ENCODE data around the gene ARHGAP23. TPM values are rescaled to one million over a fixed set of nuclear protein-coding genes. Genes with fewer than 3 reads are reported as not detected.
A peak's percentile ranks its signal among the peaks of the same experiment; 100 is the strongest.
"Not testable (repeated sequence)": the region's sequence is repeated elsewhere in the genome, so short reads cannot be mapped to it uniquely, and the experiment has no call there.

Gene ARHGAP23
- total RNA-seq, 1 experiment from 2014 or later = 97.9 TPM

DNA sequence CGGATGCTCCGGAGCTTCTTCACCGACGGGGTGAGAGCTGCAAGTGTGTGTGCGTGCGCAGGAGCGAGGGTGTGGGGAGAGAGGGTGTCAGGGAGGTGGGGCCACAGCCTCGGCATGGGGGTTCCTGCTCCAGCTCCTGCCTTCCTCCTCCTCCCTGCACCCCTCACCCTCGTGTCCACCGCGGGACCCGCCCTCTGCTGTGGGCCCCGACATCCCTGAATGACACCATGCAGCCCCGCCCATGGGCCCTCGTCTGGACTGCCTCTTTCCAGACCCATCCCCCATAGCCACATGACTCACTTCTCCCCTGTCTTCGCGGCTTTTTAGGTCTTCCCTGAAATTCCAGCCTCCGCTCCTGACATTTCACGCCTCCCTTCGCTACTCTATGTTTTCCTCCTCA lies 41.6 kb downstream of the ARHGAP23 start:
- no peaks in the 10 kb centered on the region for H3K27me3 ChIP-seq (ENCODE audit: insufficient read depth, low read length)
- H2AFZ ChIP-seq (ENCODE audit: low read length) = no peak overlapping the region
- H3K4me2 ChIP-seq (ENCODE audit: insufficient read depth, insufficient read length, low read length) = no peak overlapping the region
- H2BK15ac ChIP-seq (ENCODE audit: low read depth, low read length) = no peak overlapping the region
- peaks cover 32 to 67% (median 35%) of the 10 kb centered on the region in 3 experiments; a peak in 6 of 7 replicates for H3K36me3 Mint-ChIP-seq (ENCODE audit: insufficient read depth in 1 of 3, low read depth in 3 of 3)
- H2BK20ac ChIP-seq (ENCODE audit: low read depth, low read length, poor library complexity, severe bottlenecking) = no peak overlapping the region
- H3K27ac ChIP-seq (ENCODE audit: insufficient read length, low read depth, low read length) = no peak overlapping the region
- no peak overlapping the region for H2BK120ac ChIP-seq (ENCODE audit: low read depth, low read length, poor library complexity, severe bottlenecking)
- H3K27ac Mint-ChIP-seq = peak overlapping the region in 2 of 3 experiments; percentile 11 to 29; a peak in 3 of 7 replicates
- H4K8ac ChIP-seq (replicated peaks; ENCODE audit: insufficient read length, low read depth, low read length) = no peak overlapping the region
- H4K20me1 ChIP-seq (ENCODE audit: control insufficient read depth, insufficient read depth, insufficient read length) = no peaks in the 10 kb centered on the region
- no peak overlapping the region for H3T11ph ChIP-seq (ENCODE audit: low read length)
- H2BK5ac ChIP-seq (ENCODE audit: insufficient read length, low read length) = no peak overlapping the region
- no peaks in the 10 kb centered on the region for H3K4me1 ChIP-seq (ENCODE audit: insufficient read depth, low read length)
- H3K9me3 ChIP-seq (ENCODE audit: control insufficient read depth, low read depth, low read length) = no peaks in the 10 kb centered on the region
- no peaks in the 10 kb centered on the region for H3K79me1 ChIP-seq (ENCODE audit: insufficient read depth, low read depth, low read length, poor library complexity, severe bottlenecking)
- H3K56ac ChIP-seq (ENCODE audit: insufficient read length, low read depth, low read length) = no peak overlapping the region
- H3K23me2 ChIP-seq (ENCODE audit: insufficient read length, low read depth, low read length, poor library complexity, severe bottlenecking) = no peaks in the 10 kb centered on the region
- H3K18ac ChIP-seq (ENCODE audit: insufficient read length, low read depth, low read length) = no peak overlapping the region
- no peak for DNase-seq
- no peak overlapping the region; a peak in 1 of 5 replicates for H3K4me3 Mint-ChIP-seq
- H3K23ac ChIP-seq (ENCODE audit: insufficient read length, low read depth, low read length) = no peak overlapping the region
- H3K9ac ChIP-seq (ENCODE audit: extremely low read depth, insufficient read length, low read length) = no peak overlapping the region
- TF ChIP-seq, protein P1, sequence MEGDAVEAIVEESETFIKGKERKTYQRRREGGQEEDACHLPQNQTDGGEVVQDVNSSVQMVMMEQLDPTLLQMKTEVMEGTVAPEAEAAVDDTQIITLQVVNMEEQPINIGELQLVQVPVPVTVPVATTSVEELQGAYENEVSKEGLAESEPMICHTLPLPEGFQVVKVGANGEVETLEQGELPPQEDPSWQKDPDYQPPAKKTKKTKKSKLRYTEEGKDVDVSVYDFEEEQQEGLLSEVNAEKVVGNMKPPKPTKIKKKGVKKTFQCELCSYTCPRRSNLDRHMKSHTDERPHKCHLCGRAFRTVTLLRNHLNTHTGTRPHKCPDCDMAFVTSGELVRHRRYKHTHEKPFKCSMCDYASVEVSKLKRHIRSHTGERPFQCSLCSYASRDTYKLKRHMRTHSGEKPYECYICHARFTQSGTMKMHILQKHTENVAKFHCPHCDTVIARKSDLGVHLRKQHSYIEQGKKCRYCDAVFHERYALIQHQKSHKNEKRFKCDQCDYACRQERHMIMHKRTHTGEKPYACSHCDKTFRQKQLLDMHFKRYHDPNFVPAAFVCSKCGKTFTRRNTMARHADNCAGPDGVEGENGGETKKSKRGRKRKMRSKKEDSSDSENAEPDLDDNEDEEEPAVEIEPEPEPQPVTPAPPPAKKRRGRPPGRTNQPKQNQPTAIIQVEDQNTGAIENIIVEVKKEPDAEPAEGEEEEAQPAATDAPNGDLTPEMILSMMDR (conservative IDR thresholded peaks at IDR 0.05) = no peak
- H4K91ac ChIP-seq (ENCODE audit: insufficient read length, low read depth, low read length) = no peak overlapping the region
- no peak overlapping the region for H3K4ac ChIP-seq (ENCODE audit: low read depth, low read length)
- peaks cover 4 to 17% of the 10 kb centered on the region in 2 experiments for H3K4me1 Mint-ChIP-seq
- H2AK5ac ChIP-seq (ENCODE audit: insufficient read length, low read length) = no peak overlapping the region
- H2BK12ac ChIP-seq (ENCODE audit: insufficient read length, low read depth, low read length) = no peak overlapping the region
- H4K5ac ChIP-seq (ENCODE audit: insufficient read length, low read depth, low read length) = no peak overlapping the region
- peaks cover 3% of the 10 kb centered on the region; the same call in 1 of the 2 replicates for H3K79me2 ChIP-seq (ENCODE audit: insufficient read depth, low read length)
- no CpG with 5 or more reads among the region's 20 CpGs for WGBS (ENCODE audit: extremely low coverage, insufficient read length, low lambda C conversion rate)
- H3K9me3 Mint-ChIP-seq = no peaks in the 10 kb centered on the region; a peak in 1 of 5 replicates
- no peak overlapping the region for H3K14ac ChIP-seq (ENCODE audit: insufficient read depth, low read length)
- H3K27me3 Mint-ChIP-seq (ENCODE audit: low read depth) = no peaks in the 10 kb centered on the region

DNA sequence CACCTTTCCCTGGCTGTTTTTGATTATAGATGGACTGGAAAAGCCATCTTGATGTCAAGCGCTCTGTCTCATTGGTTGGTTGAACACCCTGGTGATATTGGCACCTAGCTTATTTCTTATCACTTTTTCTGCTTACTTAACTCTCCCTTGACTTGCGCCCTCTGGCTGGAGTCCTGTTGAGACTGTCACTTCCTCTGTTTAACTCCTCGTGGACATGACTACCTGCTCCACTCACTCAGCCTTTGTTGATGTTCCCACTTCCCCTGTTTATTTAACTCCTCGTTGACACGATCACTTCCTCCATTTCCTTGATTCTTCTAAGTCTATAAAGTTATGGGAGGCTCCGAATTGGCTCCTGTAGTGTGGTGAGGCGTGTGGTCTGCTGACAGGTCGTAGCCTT lies 43.0 kb downstream of the ARHGAP23 start:
- no CpG with 5 or more reads among the region's 8 CpGs for WGBS (ENCODE audit: extremely low coverage, insufficient read length, low lambda C conversion rate)
- H3K23me2 ChIP-seq (ENCODE audit: insufficient read length, low read depth, low read length, poor library complexity, severe bottlenecking) = not testable (repeated sequence)

More for the DNA sequence above, 43.0 kb downstream of the ARHGAP23 start:
- not testable (repeated sequence) for H3K9me3 ChIP-seq (ENCODE audit: control insufficient read depth, low read depth, low read length); H2AFZ ChIP-seq (ENCODE audit: low read length); H3K27me3 Mint-ChIP-seq (ENCODE audit: low read depth); H3T11ph ChIP-seq (ENCODE audit: low read length); H3K23ac ChIP-seq (ENCODE audit: insufficient read length, low read depth, low read length); H3K4me3 Mint-ChIP-seq; H2BK12ac ChIP-seq (ENCODE audit: insufficient read length, low read depth, low read length); H4K5ac ChIP-seq (ENCODE audit: insufficient read length, low read depth, low read length); H2BK15ac ChIP-seq (ENCODE audit: low read depth, low read length); H3K18ac ChIP-seq (ENCODE audit: insufficient read length, low read depth, low read length); H4K91ac ChIP-seq (ENCODE audit: insufficient read length, low read depth, low read length); H2BK5ac ChIP-seq (ENCODE audit: insufficient read length, low read length); H3K4me2 ChIP-seq (ENCODE audit: insufficient read depth, insufficient read length, low read length); H3K56ac ChIP-seq (ENCODE audit: insufficient read length, low read depth, low read length); H3K9me3 Mint-ChIP-seq; H3K79me1 ChIP-seq (ENCODE audit: insufficient read depth, low read depth, low read length, poor library complexity, severe bottlenecking); H3K79me2 ChIP-seq (ENCODE audit: insufficient read depth, low read length); H3K9ac ChIP-seq (ENCODE audit: extremely low read depth, insufficient read length, low read length); H3K27ac ChIP-seq (ENCODE audit: insufficient read length, low read depth, low read length); H2BK120ac ChIP-seq (ENCODE audit: low read depth, low read length, poor library complexity, severe bottlenecking); H2BK20ac ChIP-seq (ENCODE audit: low read depth, low read length, poor library complexity, severe bottlenecking); H3K27me3 ChIP-seq (ENCODE audit: insufficient read depth, low read length); H3K4ac ChIP-seq (ENCODE audit: low read depth, low read length); H2AK5ac ChIP-seq (ENCODE audit: insufficient read length, low read length); H3K4me1 ChIP-seq (ENCODE audit: insufficient read depth, low read length); H4K8ac ChIP-seq (replicated peaks; ENCODE audit: insufficient read length, low read depth, low read length); H4K20me1 ChIP-seq (ENCODE audit: control insufficient read depth, insufficient read depth, insufficient read length); DNase-seq; H3K14ac ChIP-seq (ENCODE audit: insufficient read depth, low read length)
- Mint-ChIP-seq H3K36me3 (ENCODE audit: insufficient read depth in 1 of 3, low read depth in 3 of 3) (peaks cover 32 to 71% (median 42%) of the 10 kb centered on the region in 3 experiments; a peak in 6 of 7 replicates), H3K4me1 (peaks cover 4 to 16% of the 10 kb centered on the region in 2 experiments), H3K27ac (peak overlapping the region in 2 of 3 experiments; percentile 8 to 85; a peak in 3 of 7 replicates)
